Measurements from ENCODE around the gene EIF1.
A peak's percentile ranks its signal among the peaks of the same experiment; 100 is the strongest.

Gene EIF1

GRCh38 chr17:41722231-41722630 is 33.5 kb downstream of the EIF1 start:
- no peak overlapping the region for H3K27ac Mint-ChIP-seq
- H3K9me3 Mint-ChIP-seq: no peaks in the 10 kb centered on the region
- H3K4me3 Mint-ChIP-seq: no peak overlapping the region
- no peaks in the 10 kb centered on the region for H3K36me3 Mint-ChIP-seq (ENCODE audit: low read depth)
- H3K4me1 Mint-ChIP-seq (ENCODE audit: low read depth): no peaks in the 10 kb centered on the region
- no peaks in the 10 kb centered on the region for H3K27me3 Mint-ChIP-seq (ENCODE audit: low read depth)
- no peak for DNase-seq (ENCODE audit: low spot score)

GRCh38 chr17:41723801-41724475 is 35.3 kb downstream of the EIF1 start:
- Mint-ChIP-seq H3K36me3 (ENCODE audit: low read depth) (no peaks in the 10 kb centered on the region), H3K27me3 (ENCODE audit: low read depth) (no peaks in the 10 kb centered on the region), H3K9me3 (no peaks in the 10 kb centered on the region), H3K4me3 (no peak overlapping the region), H3K27ac (no peak overlapping the region), H3K4me1 (ENCODE audit: low read depth) (no peaks in the 10 kb centered on the region)
- DNase-seq (ENCODE audit: low spot score): no peak

- no peak for DNase-seq (ENCODE audit: low spot score)
- Mint-ChIP-seq H3K4me3 (no peak overlapping the region), H3K9me3 (no peaks in the 10 kb centered on the region), H3K27me3 (ENCODE audit: low read depth) (no peaks in the 10 kb centered on the region), H3K36me3 (ENCODE audit: low read depth) (no peaks in the 10 kb centered on the region), H3K27ac (no peak overlapping the region), H3K4me1 (ENCODE audit: low read depth) (no peaks in the 10 kb centered on the region)
Measured at GRCh38 chr17:41724476-41725050, 35.9 kb downstream of the EIF1 start.

- H3K4me1 Mint-ChIP-seq (ENCODE audit: low read depth): no peaks in the 10 kb centered on the region
- no peak for DNase-seq (ENCODE audit: low spot score)
- H3K27me3 Mint-ChIP-seq (ENCODE audit: low read depth): peaks cover 4% of the 10 kb centered on the region
- no peaks in the 10 kb centered on the region for H3K36me3 Mint-ChIP-seq (ENCODE audit: low read depth)
- no peaks in the 10 kb centered on the region for H3K9me3 Mint-ChIP-seq
- no peak overlapping the region for H3K27ac Mint-ChIP-seq
- no peak overlapping the region for H3K4me3 Mint-ChIP-seq
Measured at GRCh38 chr17:41725134-41725533, 36.4 kb downstream of the EIF1 start.

- DNase-seq (ENCODE audit: low spot score): no peak
- H3K27me3 Mint-ChIP-seq (ENCODE audit: low read depth): peaks cover 29% of the 10 kb centered on the region
- no peaks in the 10 kb centered on the region for H3K36me3 Mint-ChIP-seq (ENCODE audit: low read depth)
- H3K27ac Mint-ChIP-seq: no peak overlapping the region
- no peaks in the 10 kb centered on the region for H3K9me3 Mint-ChIP-seq
- H3K4me1 Mint-ChIP-seq (ENCODE audit: low read depth): no peaks in the 10 kb centered on the region
- H3K4me3 Mint-ChIP-seq: no peak overlapping the region
Measured at GRCh38 chr17:41728056-41728455, 39.4 kb downstream of the EIF1 start.

GRCh38 chr17:41730479-41730878 is 41.8 kb downstream of the EIF1 start:
- no peak for DNase-seq (ENCODE audit: low spot score)
- Mint-ChIP-seq H3K36me3 (ENCODE audit: low read depth) (no peaks in the 10 kb centered on the region), H3K27ac (no peak overlapping the region), H3K4me1 (ENCODE audit: low read depth) (peaks cover 1% of the 10 kb centered on the region), H3K27me3 (ENCODE audit: low read depth) (peaks cover 46% of the 10 kb centered on the region), H3K9me3 (no peaks in the 10 kb centered on the region), H3K4me3 (no peak overlapping the region)

GRCh38 chr17:41731836-41732235 is 43.2 kb downstream of the EIF1 start:
- peaks cover 1% of the 10 kb centered on the region for H3K4me1 Mint-ChIP-seq (ENCODE audit: low read depth)
- no peak overlapping the region for H3K27ac Mint-ChIP-seq
- H3K36me3 Mint-ChIP-seq (ENCODE audit: low read depth): no peaks in the 10 kb centered on the region
- H3K27me3 Mint-ChIP-seq (ENCODE audit: low read depth): peaks cover 59% of the 10 kb centered on the region
- no peak overlapping the region for H3K4me3 Mint-ChIP-seq
- DNase-seq (ENCODE audit: low spot score): no peak
- no peaks in the 10 kb centered on the region for H3K9me3 Mint-ChIP-seq

GRCh38 chr17:41733348-41734138 is 44.9 kb downstream of the EIF1 start:
- Mint-ChIP-seq H3K4me1 (ENCODE audit: low read depth) (peaks cover 1% of the 10 kb centered on the region), H3K27me3 (ENCODE audit: low read depth) (peaks cover 63% of the 10 kb centered on the region), H3K9me3 (no peaks in the 10 kb centered on the region), H3K27ac (no peak overlapping the region), H3K4me3 (no peak overlapping the region), H3K36me3 (ENCODE audit: low read depth) (no peaks in the 10 kb centered on the region)
- DNase-seq (ENCODE audit: low spot score): peak; percentile 7

GRCh38 chr17:41734139-41734948 is 45.7 kb downstream of the EIF1 start, which contains the start of gene HAP1:
HAP1 (minus strand) TSS chr17:41734643; CDS start chr17:41734634, 9 bp downstream.
- no peak for DNase-seq (ENCODE audit: low spot score)
- Mint-ChIP-seq H3K36me3 (ENCODE audit: low read depth) (no peaks in the 10 kb centered on the region), H3K9me3 (no peaks in the 10 kb centered on the region), H3K27ac (no peak within 1 kb of the TSS), H3K4me1 (ENCODE audit: low read depth) (peaks cover 1% of the 10 kb centered on the region), H3K4me3 (peak within 1 kb of the TSS; percentile 57), H3K27me3 (ENCODE audit: low read depth) (peaks cover 63% of the 10 kb centered on the region)

- peak overlapping the region; percentile 57 for H3K4me3 Mint-ChIP-seq
Measured at GRCh38 chr17:41734949-41735313, 46.2 kb downstream of the EIF1 start.

GRCh38 chr17:41735744-41736143 is 47.1 kb downstream of the EIF1 start:
- Mint-ChIP-seq H3K4me1 (ENCODE audit: low read depth) (peaks cover 1% of the 10 kb centered on the region), H3K9me3 (no peaks in the 10 kb centered on the region), H3K27me3 (ENCODE audit: low read depth) (peaks cover 54% of the 10 kb centered on the region), H3K4me3 (no peak overlapping the region), H3K36me3 (ENCODE audit: low read depth) (no peaks in the 10 kb centered on the region), H3K27ac (no peak overlapping the region)
- DNase-seq (ENCODE audit: low spot score): no peak

More at GRCh38 chr17:41734949-41735313, 46.2 kb downstream of the EIF1 start:
- Mint-ChIP-seq H3K27ac (no peak overlapping the region), H3K9me3 (no peaks in the 10 kb centered on the region), H3K36me3 (ENCODE audit: low read depth) (no peaks in the 10 kb centered on the region), H3K27me3 (ENCODE audit: low read depth) (peaks cover 61% of the 10 kb centered on the region), H3K4me1 (ENCODE audit: low read depth) (peaks cover 1% of the 10 kb centered on the region)
- no peak for DNase-seq (ENCODE audit: low spot score)

- Mint-ChIP-seq H3K36me3 (ENCODE audit: low read depth) (no peaks in the 10 kb centered on the region), H3K4me1 (ENCODE audit: low read depth) (peaks cover 1% of the 10 kb centered on the region), H3K27ac (peak overlapping the region; percentile 46), H3K27me3 (ENCODE audit: low read depth) (peaks cover 42% of the 10 kb centered on the region), H3K9me3 (no peaks in the 10 kb centered on the region), H3K4me3 (peak overlapping the region; percentile 3)
- no peak for DNase-seq (ENCODE audit: low spot score)
Measured at GRCh38 chr17:41736983-41737679, 48.4 kb downstream of the EIF1 start.

GRCh38 chr17:41737680-41738023 is 49.0 kb downstream of the EIF1 start:
- H3K4me1 Mint-ChIP-seq (ENCODE audit: low read depth): peaks cover 1% of the 10 kb centered on the region
- no peaks in the 10 kb centered on the region for H3K9me3 Mint-ChIP-seq
- no peak for DNase-seq (ENCODE audit: low spot score)
- peaks cover 37% of the 10 kb centered on the region for H3K27me3 Mint-ChIP-seq (ENCODE audit: low read depth)
- no peaks in the 10 kb centered on the region for H3K36me3 Mint-ChIP-seq (ENCODE audit: low read depth)
- H3K27ac Mint-ChIP-seq: peak overlapping the region; percentile 46
- H3K4me3 Mint-ChIP-seq: no peak overlapping the region

Data from T-helper 2 cell treated with Interferon-gamma antibody and Interleukin-4, amounts not matched to agents 5 μg/mL and 100 μg/mL, for 36 hours (primary cell).